C1 segment of cervical spinal cord (tissue), 14 donors: ENCODE data around the gene FLII.

Source experiments
- DNase-seq, 14 donors: peaks; one replicate each; lab custom pipeline; 2025; lab: John Stamatoyannopoulos, UW

FLII gene

GRCh38 chr17:18260332-18261145, 2.0 kb upstream of the FLII start, which contains the start of gene MIEF2:
TSS of gene MIEF2 (plus strand) at chr17:18260662. CDS start at chr17:18262721, 2,059 bp downstream.
- peak; percentile 53 to 94 (median 90) for DNase-seq

GRCh38 chr17:18259621-18260331, 1.2 kb upstream of the FLII start:
- DNase-seq = no peak

- DNase-seq = peak in 13 of 14 donors; percentile 48 to 89 (median 72)
These were observed 569 bp downstream of the FLII start for GRCh38 chr17:18257982-18258355.

- DNase-seq = no peak
These were observed 1.1 kb downstream of the FLII start for GRCh38 chr17:18257268-18257981.

- no peak for DNase-seq
These were observed 1.8 kb downstream of the FLII start for GRCh38 chr17:18256776-18257175.

- DNase-seq = no peak
These were observed 2.2 kb downstream of the FLII start for GRCh38 chr17:18256351-18256750.

GRCh38 chr17:18254888-18255649, 3.5 kb downstream of the FLII start:
- no peak for DNase-seq

- DNase-seq = no peak
These were observed 4.4 kb downstream of the FLII start for GRCh38 chr17:18253947-18254821.

- no peak for DNase-seq
These were observed 5.2 kb downstream of the FLII start for GRCh38 chr17:18253187-18253884.

GRCh38 chr17:18252160-18252559, 6.4 kb downstream of the FLII start:
- no peak for DNase-seq

GRCh38 chr17:18251204-18251603, 7.3 kb downstream of the FLII start:
- peak in 1 of 14 donors; percentile 30 for DNase-seq

- no peak for DNase-seq
These were observed 7.8 kb downstream of the FLII start for GRCh38 chr17:18250708-18251107.

GRCh38 chr17:18250259-18250658, 8.3 kb downstream of the FLII start:
- DNase-seq = no peak

GRCh38 chr17:18248811-18249210, 9.7 kb downstream of the FLII start:
- no peak for DNase-seq

GRCh38 chr17:18248300-18248731, 10.2 kb downstream of the FLII start:
- peak in 10 of 14 donors; percentile 34 to 64 (median 46) for DNase-seq

GRCh38 chr17:18247613-18248001, 10.9 kb downstream of the FLII start:
- peak in 4 of 14 donors; percentile 14 to 46 (median 42) for DNase-seq

GRCh38 chr17:18246880-18247612, 11.5 kb downstream of the FLII start:
- no peak for DNase-seq

- DNase-seq = no peak
These were observed 12.3 kb downstream of the FLII start for GRCh38 chr17:18246109-18246725.
